ENCODE results near the gene MAFF.

Gene MAFF

GRCh38 chr22:38218661-38219622 lies 17.1 kb downstream of the MAFF start:
- peak overlapping the region; percentile 94 for H3K27ac ChIP-seq (ENCODE audit: low read length)

DNA sequence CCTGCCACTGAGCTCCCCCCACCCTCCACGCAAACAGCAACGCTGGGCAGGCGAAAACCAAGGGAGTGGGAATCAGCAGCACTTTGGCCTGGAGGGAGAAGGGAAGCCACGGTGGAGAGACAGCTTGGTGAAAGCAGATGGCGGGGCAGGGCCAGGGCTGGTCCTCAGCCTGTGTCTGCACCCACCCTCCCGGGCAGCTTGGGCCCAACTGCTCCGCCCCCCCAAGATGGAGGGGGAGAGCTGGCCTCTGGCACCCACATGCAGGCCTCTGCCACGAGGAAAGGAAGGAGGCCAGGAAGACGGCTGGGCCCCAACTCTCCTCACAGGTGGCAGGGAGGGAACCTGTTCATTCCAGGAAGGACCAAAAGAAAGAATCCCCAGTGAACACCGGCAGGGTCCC lies 17.8 kb downstream of the MAFF start:
- H3K4me1 ChIP-seq (ENCODE audit: control insufficient read depth, insufficient read depth, low read length) = peaks cover 34% of the 10 kb centered on the region
- H3K36me3 ChIP-seq (ENCODE audit: control insufficient read depth in 2 of 2, insufficient read depth in 2 of 2, low read length in 2 of 2) = peaks cover 7 to 11% of the 10 kb centered on the region in 2 donors
- no peaks in the 10 kb centered on the region for H3K27me3 ChIP-seq (ENCODE audit: control insufficient read depth in 1 of 2, insufficient read depth in 2 of 2, low read length in 2 of 2)
- peak overlapping the region; percentile 55 to 57 for H3K9ac ChIP-seq (ENCODE audit: low read length in 2 of 2)
- no peaks in the 10 kb centered on the region for H3K9me3 ChIP-seq (ENCODE audit: control insufficient read depth in 2 of 2, low read length in 2 of 2)
- peak overlapping the region; percentile 94 for H3K27ac ChIP-seq (ENCODE audit: low read length)
- H3K4me3 ChIP-seq (ENCODE audit: low read length in 2 of 2) = no peak overlapping the region

More at GRCh38 chr22:38218661-38219622, 17.1 kb downstream of the MAFF start:
- Histone ChIP-seq H3K27me3 (ENCODE audit: control insufficient read depth in 1 of 2, insufficient read depth in 2 of 2, low read length in 2 of 2) (no peaks in the 10 kb centered on the region), H3K36me3 (ENCODE audit: control insufficient read depth in 2 of 2, insufficient read depth in 2 of 2, low read length in 2 of 2) (peaks cover 3 to 6% of the 10 kb centered on the region in 2 donors), H3K9ac (ENCODE audit: low read length in 2 of 2) (peak overlapping the region; percentile 55 to 57), H3K9me3 (ENCODE audit: control insufficient read depth in 2 of 2, low read length in 2 of 2) (no peaks in the 10 kb centered on the region), H3K4me3 (ENCODE audit: low read length in 2 of 2) (peak overlapping the region in 1 of 2 donors; percentile 22), H3K4me1 (ENCODE audit: control insufficient read depth, insufficient read depth, low read length) (peaks cover 41% of the 10 kb centered on the region)

DNA sequence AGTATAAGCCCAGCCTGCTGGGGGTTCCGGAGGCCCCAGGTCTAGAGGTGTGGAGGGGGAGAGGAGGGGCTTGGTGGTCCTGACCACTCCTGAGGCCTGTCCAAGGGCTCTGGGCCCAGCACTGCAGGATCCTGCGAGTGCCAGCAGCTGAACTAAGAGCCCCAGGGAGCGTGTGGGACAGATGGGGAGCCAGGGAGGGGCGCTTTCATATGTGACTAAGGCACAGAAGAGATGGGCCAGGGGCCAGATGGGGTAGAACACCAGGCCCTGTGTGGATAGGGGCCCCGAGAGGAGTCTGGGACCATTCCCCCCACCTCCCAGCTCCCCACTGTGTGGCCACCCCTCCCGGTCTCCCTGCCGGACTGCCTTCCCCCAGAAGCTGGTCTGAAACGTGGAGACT lies 18.4 kb downstream of the MAFF start:
- H3K9ac ChIP-seq (ENCODE audit: low read length in 2 of 2) = peak overlapping the region in 1 of 2 donors; percentile 55
- H3K27me3 ChIP-seq (ENCODE audit: control insufficient read depth in 1 of 2, insufficient read depth in 2 of 2, low read length in 2 of 2) = no peaks in the 10 kb centered on the region
- no peaks in the 10 kb centered on the region for H3K9me3 ChIP-seq (ENCODE audit: control insufficient read depth in 2 of 2, low read length in 2 of 2)
- H3K36me3 ChIP-seq (ENCODE audit: control insufficient read depth in 2 of 2, insufficient read depth in 2 of 2, low read length in 2 of 2) = peaks cover 12 to 16% of the 10 kb centered on the region in 2 donors
- no peak overlapping the region for H3K4me3 ChIP-seq (ENCODE audit: low read length in 2 of 2)
- peaks cover 28% of the 10 kb centered on the region for H3K4me1 ChIP-seq (ENCODE audit: control insufficient read depth, insufficient read depth, low read length)
- peak overlapping the region; percentile 94 for H3K27ac ChIP-seq (ENCODE audit: low read length)

GRCh38 chr22:38220653-38221386 lies 19.0 kb downstream of the MAFF start:
- peaks cover 27% of the 10 kb centered on the region for H3K4me1 ChIP-seq (ENCODE audit: control insufficient read depth, insufficient read depth, low read length)
- H3K36me3 ChIP-seq (ENCODE audit: control insufficient read depth in 2 of 2, insufficient read depth in 2 of 2, low read length in 2 of 2) = peaks cover 18 to 21% of the 10 kb centered on the region in 2 donors
- H3K9me3 ChIP-seq (ENCODE audit: control insufficient read depth in 2 of 2, low read length in 2 of 2) = no peaks in the 10 kb centered on the region
- H3K4me3 ChIP-seq (ENCODE audit: low read length in 2 of 2) = no peak overlapping the region
- H3K9ac ChIP-seq (ENCODE audit: low read length in 2 of 2) = no peak overlapping the region
- H3K27me3 ChIP-seq (ENCODE audit: control insufficient read depth in 1 of 2, insufficient read depth in 2 of 2, low read length in 2 of 2) = no peaks in the 10 kb centered on the region
- peak overlapping the region; percentile 94 for H3K27ac ChIP-seq (ENCODE audit: low read length)

DNA sequence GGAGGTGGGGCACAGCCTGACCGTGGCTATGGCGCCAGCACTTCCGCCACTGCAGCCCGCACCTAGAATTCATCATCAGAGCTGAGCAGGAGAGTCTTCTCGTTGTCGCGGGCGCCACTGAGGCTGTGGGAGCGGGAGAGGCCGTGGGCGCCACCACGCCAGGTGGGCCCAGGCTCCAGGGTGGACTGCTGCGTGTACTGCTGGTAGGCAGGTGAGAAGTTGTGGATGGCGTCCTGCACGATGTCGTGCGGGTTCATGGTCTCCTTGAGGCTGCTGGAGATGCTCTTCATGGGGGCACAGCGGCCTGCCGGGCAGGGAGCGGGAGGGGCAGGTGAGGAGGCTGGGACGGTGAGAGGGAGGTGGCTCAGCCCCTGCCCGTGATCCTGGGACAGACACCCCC lies 19.6 kb downstream of the MAFF start:
- H3K9ac ChIP-seq (ENCODE audit: low read length in 2 of 2) = no peak overlapping the region
- H3K27ac ChIP-seq (ENCODE audit: low read length) = no peak overlapping the region
- H3K27me3 ChIP-seq (ENCODE audit: control insufficient read depth in 1 of 2, insufficient read depth in 2 of 2, low read length in 2 of 2) = no peaks in the 10 kb centered on the region
- no peak overlapping the region for H3K4me3 ChIP-seq (ENCODE audit: low read length in 2 of 2)
- no peaks in the 10 kb centered on the region for H3K9me3 ChIP-seq (ENCODE audit: control insufficient read depth in 2 of 2, low read length in 2 of 2)
- peaks cover 22 to 23% of the 10 kb centered on the region in 2 donors for H3K36me3 ChIP-seq (ENCODE audit: control insufficient read depth in 2 of 2, insufficient read depth in 2 of 2, low read length in 2 of 2)
- peaks cover 27% of the 10 kb centered on the region for H3K4me1 ChIP-seq (ENCODE audit: control insufficient read depth, insufficient read depth, low read length)

DNA sequence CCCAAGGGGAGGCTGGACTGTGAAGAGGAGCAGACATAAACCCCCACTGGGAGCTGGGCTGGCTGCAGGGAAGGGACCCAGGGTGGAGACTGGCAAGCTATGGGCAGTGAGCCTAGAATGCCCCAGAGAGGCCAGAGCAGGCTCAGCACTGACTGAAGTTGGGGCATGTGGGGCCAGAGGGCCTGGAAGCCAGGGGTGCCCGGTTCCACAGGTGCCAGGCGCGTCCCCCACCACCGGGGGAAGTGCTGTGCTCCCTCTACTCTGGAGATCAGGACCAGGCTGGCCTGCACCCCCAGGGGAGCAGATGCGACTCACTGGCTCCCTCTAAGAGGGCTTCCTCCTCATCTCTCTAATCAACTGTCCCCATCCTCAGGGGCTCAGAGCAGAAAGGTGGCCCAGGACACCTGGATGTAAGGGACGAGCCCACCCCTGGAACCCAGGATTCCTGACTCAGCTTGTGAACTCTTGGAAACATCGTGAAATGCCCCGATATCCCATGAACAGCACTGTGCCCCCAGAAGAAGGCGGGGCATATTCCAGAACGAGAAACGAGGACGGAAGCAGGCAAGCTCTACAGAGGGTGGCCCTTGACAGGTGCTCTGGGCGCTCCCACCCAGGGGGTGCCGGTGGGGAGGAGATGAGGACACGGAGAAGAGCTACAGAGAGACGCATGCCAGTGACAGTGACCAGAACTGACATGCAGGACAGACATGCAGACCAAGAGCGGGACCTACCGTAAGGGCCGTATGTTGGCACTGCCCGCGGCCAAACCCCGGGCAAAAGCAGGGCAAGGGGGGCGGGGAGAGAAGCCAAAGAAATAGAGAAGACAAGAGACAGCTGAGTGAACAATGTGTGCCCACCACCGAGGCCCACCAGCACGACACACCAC lies 20.4 kb downstream of the MAFF start:
- Histone ChIP-seq H3K27ac (ENCODE audit: low read length) (peak overlapping the region; percentile 24), H3K27me3 (ENCODE audit: control insufficient read depth in 1 of 2, insufficient read depth in 2 of 2, low read length in 2 of 2) (no peaks in the 10 kb centered on the region), H3K4me1 (ENCODE audit: control insufficient read depth, insufficient read depth, low read length) (peaks cover 27% of the 10 kb centered on the region)

GRCh38 chr22:38222797-38223119 lies 21.0 kb downstream of the MAFF start:
- H3K4me1 ChIP-seq (ENCODE audit: control insufficient read depth, insufficient read depth, low read length) = peaks cover 26% of the 10 kb centered on the region

More for the DNA sequence above, 20.4 kb downstream of the MAFF start:
- H3K9me3 ChIP-seq (ENCODE audit: control insufficient read depth in 2 of 2, low read length in 2 of 2) = no peaks in the 10 kb centered on the region
- peaks cover 29 to 30% of the 10 kb centered on the region in 2 donors for H3K36me3 ChIP-seq (ENCODE audit: control insufficient read depth in 2 of 2, insufficient read depth in 2 of 2, low read length in 2 of 2)
- H3K4me3 ChIP-seq (ENCODE audit: low read length in 2 of 2) = no peak overlapping the region
- no peak overlapping the region for H3K9ac ChIP-seq (ENCODE audit: low read length in 2 of 2)

DNA sequence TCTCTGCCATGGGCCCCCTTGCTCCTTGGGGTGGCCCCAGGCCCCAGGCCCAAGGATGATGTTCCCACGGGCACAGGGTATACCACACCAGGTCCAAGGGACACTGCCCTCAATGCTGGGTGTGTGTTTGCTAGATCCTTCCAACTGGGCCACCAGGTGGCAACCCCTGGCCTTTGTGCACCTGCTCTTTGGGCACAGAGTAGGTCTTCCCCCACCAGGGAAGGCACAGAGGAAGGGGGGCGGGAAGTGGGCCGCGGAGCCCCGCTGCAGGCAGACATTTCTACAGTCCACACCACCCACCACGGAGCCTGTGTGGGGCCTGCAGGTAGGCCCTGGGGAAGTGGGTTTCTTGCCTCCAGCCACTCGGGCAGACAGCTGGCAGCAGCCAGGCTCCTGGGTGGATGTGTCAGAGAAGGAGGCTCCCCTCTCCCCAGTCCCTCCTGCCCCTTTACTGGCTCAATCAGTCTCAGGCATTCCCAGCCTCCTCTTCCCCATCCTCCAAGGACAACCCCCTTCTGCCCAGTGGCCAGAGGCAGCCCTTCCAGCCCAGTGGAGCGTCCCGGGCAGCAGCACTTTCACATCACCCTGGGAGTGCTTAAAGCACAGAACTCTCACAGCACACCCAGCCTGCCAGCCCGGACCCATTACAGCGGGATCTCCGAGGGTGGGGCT lies 21.6 kb downstream of the MAFF start:
- Histone ChIP-seq H3K4me3 (ENCODE audit: low read length in 2 of 2) (no peak overlapping the region), H3K36me3 (ENCODE audit: control insufficient read depth in 2 of 2, insufficient read depth in 2 of 2, low read length in 2 of 2) (peaks cover 33 to 38% of the 10 kb centered on the region in 2 donors), H3K4me1 (ENCODE audit: control insufficient read depth, insufficient read depth, low read length) (peaks cover 23% of the 10 kb centered on the region), H3K27me3 (ENCODE audit: control insufficient read depth in 1 of 2, insufficient read depth in 2 of 2, low read length in 2 of 2) (no peaks in the 10 kb centered on the region), H3K9ac (ENCODE audit: low read length in 2 of 2) (no peak overlapping the region), H3K27ac (ENCODE audit: low read length) (no peak overlapping the region), H3K9me3 (ENCODE audit: control insufficient read depth in 2 of 2, low read length in 2 of 2) (no peaks in the 10 kb centered on the region)

More at GRCh38 chr22:38222797-38223119, 21.0 kb downstream of the MAFF start:
- H3K9me3 ChIP-seq (ENCODE audit: control insufficient read depth in 2 of 2, low read length in 2 of 2) = no peaks in the 10 kb centered on the region
- H3K27ac ChIP-seq (ENCODE audit: low read length) = peak overlapping the region; percentile 24
- peaks cover 30 to 34% of the 10 kb centered on the region in 2 donors for H3K36me3 ChIP-seq (ENCODE audit: control insufficient read depth in 2 of 2, insufficient read depth in 2 of 2, low read length in 2 of 2)
- H3K9ac ChIP-seq (ENCODE audit: low read length in 2 of 2) = no peak overlapping the region
- no peaks in the 10 kb centered on the region for H3K27me3 ChIP-seq (ENCODE audit: control insufficient read depth in 1 of 2, insufficient read depth in 2 of 2, low read length in 2 of 2)
- no peak overlapping the region for H3K4me3 ChIP-seq (ENCODE audit: low read length in 2 of 2)

DNA sequence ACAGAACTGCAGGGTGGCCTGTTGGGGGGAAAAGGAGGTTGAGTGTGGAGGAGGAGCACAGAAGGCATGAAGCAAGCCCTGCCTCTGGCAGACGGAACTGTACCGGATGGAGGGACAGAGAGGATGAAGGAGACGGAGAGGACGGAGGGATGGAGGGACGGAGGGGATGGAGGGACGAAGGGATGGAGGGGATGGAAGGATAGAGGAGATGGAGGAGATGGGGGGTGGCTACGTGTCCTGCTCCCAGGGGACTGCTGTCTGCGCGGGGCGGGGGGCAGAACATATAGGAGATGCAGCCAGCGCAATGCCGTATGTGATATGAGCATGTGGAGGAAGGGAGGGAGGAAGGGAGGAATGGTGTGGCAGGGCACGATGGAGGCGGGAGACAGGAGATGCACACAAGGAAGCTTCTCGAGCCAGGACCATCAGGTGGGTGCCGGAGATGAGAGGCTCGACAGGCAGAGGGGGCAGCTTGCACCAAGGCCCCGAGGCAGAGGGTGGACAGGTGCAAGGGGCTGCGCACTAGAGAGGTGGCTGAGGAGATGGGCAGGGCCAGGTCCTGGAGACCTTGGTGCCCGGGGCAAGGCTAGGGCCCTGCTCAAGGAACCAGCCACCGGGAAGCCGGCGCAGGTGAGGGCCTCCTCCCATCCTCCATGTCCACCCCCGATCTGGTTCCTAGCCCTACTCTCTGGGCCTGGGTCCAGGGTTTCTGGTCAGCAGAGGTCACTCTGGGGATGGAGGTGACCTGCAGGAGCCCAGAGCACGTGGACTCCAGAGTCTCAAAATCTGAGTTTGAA lies 25.3 kb downstream of the MAFF start:
- H3K9ac ChIP-seq (ENCODE audit: low read length in 2 of 2) = no peak overlapping the region
- H3K27ac ChIP-seq (ENCODE audit: low read length) = no peak overlapping the region
- peaks cover 46 to 56% of the 10 kb centered on the region in 2 donors for H3K36me3 ChIP-seq (ENCODE audit: control insufficient read depth in 2 of 2, insufficient read depth in 2 of 2, low read length in 2 of 2)
- H3K27me3 ChIP-seq (ENCODE audit: control insufficient read depth in 1 of 2, insufficient read depth in 2 of 2, low read length in 2 of 2) = no peaks in the 10 kb centered on the region
- H3K4me1 ChIP-seq (ENCODE audit: control insufficient read depth, insufficient read depth, low read length) = peaks cover 22% of the 10 kb centered on the region
- no peaks in the 10 kb centered on the region for H3K9me3 ChIP-seq (ENCODE audit: control insufficient read depth in 2 of 2, low read length in 2 of 2)
- no peak overlapping the region for H3K4me3 ChIP-seq (ENCODE audit: low read length in 2 of 2)

All from stomach smooth muscle (tissue), 2 donors.